Measurements from ENCODE around the gene TBC1D2.
"Not testable (repeated sequence)": the region's sequence is repeated elsewhere in the genome, so short reads cannot be mapped to it uniquely, and the experiment has no call there.

TBC1D2 gene

GRCh38 chr9:98272083-98272482, 16.6 kb upstream of the TBC1D2 start:
- no peak for DNase-seq (ENCODE audit: low spot score)

- DNase-seq (ENCODE audit: low spot score), result no peak
Measured at GRCh38 chr9:98271479-98271878, 16.0 kb upstream of the TBC1D2 start.

GRCh38 chr9:98270284-98270683, 14.8 kb upstream of the TBC1D2 start:
- not testable (repeated sequence) for DNase-seq (ENCODE audit: low spot score)

GRCh38 chr9:98269652-98270051, 14.2 kb upstream of the TBC1D2 start:
- not testable (repeated sequence) for DNase-seq (ENCODE audit: low spot score)

GRCh38 chr9:98267556-98267955, 12.1 kb upstream of the TBC1D2 start:
- DNase-seq (ENCODE audit: low spot score), result not testable (repeated sequence)

- DNase-seq (ENCODE audit: low spot score), result no peak
Measured at GRCh38 chr9:98264516-98264915, 9.1 kb upstream of the TBC1D2 start.

GRCh38 chr9:98263482-98264357, 8.3 kb upstream of the TBC1D2 start:
- peak; percentile 58 for DNase-seq (ENCODE audit: low spot score)

- no peak for DNase-seq (ENCODE audit: low spot score)
Measured at GRCh38 chr9:98263080-98263479, 7.6 kb upstream of the TBC1D2 start.

GRCh38 chr9:98262056-98262455, 6.6 kb upstream of the TBC1D2 start:
- no peak for DNase-seq (ENCODE audit: low spot score)

- DNase-seq (ENCODE audit: low spot score), result no peak
Measured at GRCh38 chr9:98260635-98261034, 5.2 kb upstream of the TBC1D2 start.

- no peak for DNase-seq (ENCODE audit: low spot score)
Measured at GRCh38 chr9:98259791-98260190, 4.3 kb upstream of the TBC1D2 start.

- DNase-seq (ENCODE audit: low spot score), result no peak
Measured at GRCh38 chr9:98256756-98257155, 1.3 kb upstream of the TBC1D2 start.

- peak; percentile 42 for DNase-seq (ENCODE audit: low spot score)
Measured at GRCh38 chr9:98255061-98255577, 330 bp downstream of the TBC1D2 start.

- DNase-seq (ENCODE audit: low spot score), result no peak
Measured at GRCh38 chr9:98254228-98255060, 1.0 kb downstream of the TBC1D2 start.

- DNase-seq (ENCODE audit: low spot score), result no peak
Measured at GRCh38 chr9:98253565-98253964, 1.9 kb downstream of the TBC1D2 start.

GRCh38 chr9:98251551-98251950, 3.9 kb downstream of the TBC1D2 start:
- DNase-seq (ENCODE audit: low spot score), result peak; percentile 70

GRCh38 chr9:98249771-98250170, 5.7 kb downstream of the TBC1D2 start:
- no peak for DNase-seq (ENCODE audit: low spot score)

- DNase-seq (ENCODE audit: low spot score), result peak; percentile 82
Measured at GRCh38 chr9:98248737-98249474, 6.5 kb downstream of the TBC1D2 start.

- DNase-seq (ENCODE audit: low spot score), result no peak
Measured at GRCh38 chr9:98247831-98248657, 7.4 kb downstream of the TBC1D2 start.

- no peak for DNase-seq (ENCODE audit: low spot score)
Measured at GRCh38 chr9:98242426-98242825, 13.0 kb downstream of the TBC1D2 start.
